Breast epithelium (tissue), 4 donors: Measurements from ENCODE around the gene WNT7B. TPM values are rescaled to one million over a fixed set of nuclear protein-coding genes. Genes with fewer than 3 reads are reported as not detected.

Source experiments
- DNase-seq, 2 donors: peaks; one replicate each; pipeline ENCODE4 v3.0.0-alpha.2; 2019; ENCODE audit warnings: low spot score in 2 of 2
- H3K27ac ChIP-seq, 2 donors: fragments of 200-600 bp; sonication (generic) in 1 of 2; one replicate each; pipeline ENCODE4 v1.5.1; 2016 to 2019; ENCODE audit warnings: mild to moderate bottlenecking in 1 of 2
- H3K27me3 ChIP-seq, 2 donors: fragments of 200-600 bp; sonication (generic) in 1 of 2; one replicate each; pipeline versions ENCODE4 v1.5.1 to v1.6.0; 2017 to 2019; ENCODE audit warnings: control low read depth in 1 of 2, mild to moderate bottlenecking in 1 of 2
- H3K36me3 ChIP-seq: fragments of 200-600 bp; one replicate; pipeline ENCODE4 v1.5.1; 2019
- H3K4me1 ChIP-seq, 2 donors: fragments of 200-600 bp; sonication (generic); one replicate each; pipeline ENCODE4 v1.5.1; 2016 to 2019; ENCODE audit warnings: control low read depth in 1 of 2
- H3K4me3 ChIP-seq, 3 donors: fragments of 200-600 bp; sonication (generic); 1 replicate in 2 of 3; 2 replicates in 1 of 3; pipeline ENCODE4 v1.5.1; 2016 to 2019; ENCODE audit warnings: mild to moderate bottlenecking in 3 of 3, moderate library complexity in 2 of 3
- H3K9me3 ChIP-seq, 2 donors: fragments of 200-600 bp; sonication (generic) in 1 of 2; one replicate each; pipeline ENCODE4 v1.5.1; 2016 to 2019; ENCODE audit warnings: control low read depth in 1 of 2
- CTCF ChIP-seq, 3 donors: fragments of 450-650 bp; IDR thresholded peaks; one replicate each; pipeline ENCODE4 v1.5.1; 2016 to 2017; ENCODE audit warnings: antibody characterized with exemption in 3 of 3, mild to moderate bottlenecking in 3 of 3, moderate library complexity in 3 of 3
- POLR2A ChIP-seq: fragments of 450-650 bp; IDR thresholded peaks from one replicate; pipeline ENCODE4 v1.6.1; 2016; ENCODE audit warnings: antibody characterized with exemption, mild to moderate bottlenecking, moderate library complexity
- POLR2AphosphoS5 ChIP-seq, 3 donors: sonication (generic); formaldehyde crosslinking; IDR thresholded peaks; one replicate each; pipeline ENCODE4 v1.6.1; 2017; ENCODE audit warnings: antibody characterized with exemption in 3 of 3
- intact Hi-C: fragments of 100-400 bp; cut with DNase I; formaldehyde crosslinking; loops from one replicate; pipeline ENCODE4 v1.15.1; 2023; ENCODE audit warnings: low total_unique reads
- total RNA-seq, 3 donors: library from RNA; depleted of rRNA; stranded (reverse); fragments of >200 nt; gene quantifications; one replicate each; pipeline ENCODE4 v1.1.0, GENCODE V29; 2016

WNT7B gene
- total RNA-seq, 3 donors from 2014 or later, result 2.2 to 2.9 TPM; not detected in 1

- H3K36me3 ChIP-seq, result no peaks in the 10 kb centered on the region
Measured at GRCh38 chr22:45963821-45964220, 13.1 kb downstream of the WNT7B start.

GRCh38 chr22:45962756-45963324, 14.1 kb downstream of the WNT7B start:
- no peak overlapping the region for H3K4me3 ChIP-seq
- H3K36me3 ChIP-seq, result no peaks in the 10 kb centered on the region
- no peak for TF ChIP-seq POLR2A
- TF ChIP-seq CTCF (IDR thresholded peaks at IDR 0.05), result no peak
- TF ChIP-seq POLR2AphosphoS5 (IDR thresholded peaks at IDR 0.05), result no peak
- no peaks in the 10 kb centered on the region for H3K4me1 ChIP-seq
- no peaks in the 10 kb centered on the region for H3K9me3 ChIP-seq
- no peak overlapping the region for H3K27ac ChIP-seq
- H3K27me3 ChIP-seq, result peaks cover 0 to 20% of the 10 kb centered on the region in 2 donors
- no peak for DNase-seq
- intact Hi-C loops, result no loop called here

More at GRCh38 chr22:45963821-45964220, 13.1 kb downstream of the WNT7B start:
- no peak overlapping the region for H3K27ac ChIP-seq
- DNase-seq, result no peak
- H3K9me3 ChIP-seq, result no peaks in the 10 kb centered on the region
- TF ChIP-seq POLR2A, result no peak
- TF ChIP-seq CTCF (IDR thresholded peaks at IDR 0.05), result no peak
- TF ChIP-seq POLR2AphosphoS5 (IDR thresholded peaks at IDR 0.05), result no peak
- H3K4me1 ChIP-seq, result no peaks in the 10 kb centered on the region
- no peak overlapping the region for H3K4me3 ChIP-seq
- intact Hi-C loops, result no loop called here
- H3K27me3 ChIP-seq, result peaks cover 0 to 30% of the 10 kb centered on the region in 2 donors

GRCh38 chr22:45962434-45962718, 14.6 kb downstream of the WNT7B start:
- intact Hi-C loops, result no loop called here
- H3K36me3 ChIP-seq, result no peaks in the 10 kb centered on the region
- peaks cover 0 to 16% of the 10 kb centered on the region in 2 donors for H3K27me3 ChIP-seq
- no peak for DNase-seq
- TF ChIP-seq POLR2AphosphoS5 (IDR thresholded peaks at IDR 0.05) (no peak), POLR2A (no peak), CTCF (IDR thresholded peaks at IDR 0.05) (no peak)
- no peak overlapping the region for H3K4me3 ChIP-seq
- no peaks in the 10 kb centered on the region for H3K4me1 ChIP-seq
- no peak overlapping the region for H3K27ac ChIP-seq
- H3K9me3 ChIP-seq, result no peaks in the 10 kb centered on the region

- H3K9me3 ChIP-seq, result no peaks in the 10 kb centered on the region
- TF ChIP-seq CTCF (IDR thresholded peaks at IDR 0.05), result no peak
- TF ChIP-seq POLR2AphosphoS5 (IDR thresholded peaks at IDR 0.05), result no peak
- TF ChIP-seq POLR2A, result no peak
- H3K36me3 ChIP-seq, result no peaks in the 10 kb centered on the region
- H3K27ac ChIP-seq, result no peak overlapping the region
- intact Hi-C loops, result no loop called here
- no peak for DNase-seq
- no peak overlapping the region for H3K4me3 ChIP-seq
- no peaks in the 10 kb centered on the region for H3K4me1 ChIP-seq
- peaks cover 0 to 10% of the 10 kb centered on the region in 2 donors for H3K27me3 ChIP-seq
Measured at GRCh38 chr22:45961679-45962433, 15.1 kb downstream of the WNT7B start.
